Left ventricle myocardium inferior (tissue), 1 donor: Measurements from ENCODE around the gene MGAT4C. TPM values are rescaled to one million over a fixed set of nuclear protein-coding genes. Genes with fewer than 3 reads are reported as not detected.

Source experiments
- DNase-seq: peaks from one replicate; pipeline ENCODE4 v3.0.0-alpha.2; 2020
- H3K27ac ChIP-seq: fragments of 200-600 bp; replicated peaks from 2 replicates; pipeline ENCODE4 v1.8.0; 2021
- H3K27me3 ChIP-seq: fragments of 200-600 bp; 2 replicates; pipeline ENCODE4 v1.8.0; 2021; ENCODE audit warnings: low read depth
- H3K36me3 ChIP-seq: fragments of 200-600 bp; 2 replicates; pipeline ENCODE4 v1.8.0; 2021
- H3K4me1 ChIP-seq: fragments of 200-600 bp; 2 replicates; pipeline ENCODE4 v1.8.0; 2021
- H3K4me3 ChIP-seq: fragments of 200-600 bp; 2 replicates; pipeline ENCODE4 v1.8.0; 2021; ENCODE audit warnings: mild to moderate bottlenecking, moderate library complexity
- H3K9me3 ChIP-seq: fragments of 200-600 bp; replicated peaks from 2 replicates; pipeline ENCODE4 v1.8.0; 2021
- intact Hi-C: fragments of 100-400 bp; cut with micrococcal nuclease; formaldehyde crosslinking; loops from one replicate; pipeline ENCODE4 v1.11.0; 2022
- total RNA-seq: library from RNA; stranded (reverse); fragmentation: NEBNext Ultra II Directional; extraction: Animal tissue kit (Norgen Biotek cat#: 25700); gene quantifications from one replicate; pipeline ENCODE4 v1.2.1, GENCODE V29; 2021
- TF ChIP-seq, protein P1 (sequence below): fragments of 200-600 bp; IDR thresholded peaks from 2 replicates; pipeline ENCODE4 v1.8.0; 2021; ENCODE audit warnings: antibody characterized with exemption, mild to moderate bottlenecking, borderline replicate concordance
- donor health status: DM: no; HTN: yes; CAD: no; lungs with severe emphysema.

The MGAT4C gene
- total RNA-seq, 1 donor from 2014 or later = 5.4 TPM

GRCh38 chr12:86170051-86170450 is 86.1 kb downstream of the MGAT4C start:
- H3K27ac ChIP-seq = no peak overlapping the region
- no peak for DNase-seq
- intact Hi-C loops = no loop called here
- H3K9me3 ChIP-seq = no peaks in the 10 kb centered on the region
- no peak overlapping the region for H3K4me3 ChIP-seq
- no peaks in the 10 kb centered on the region for H3K27me3 ChIP-seq
- H3K4me1 ChIP-seq = no peaks in the 10 kb centered on the region
- TF ChIP-seq, protein P1, sequence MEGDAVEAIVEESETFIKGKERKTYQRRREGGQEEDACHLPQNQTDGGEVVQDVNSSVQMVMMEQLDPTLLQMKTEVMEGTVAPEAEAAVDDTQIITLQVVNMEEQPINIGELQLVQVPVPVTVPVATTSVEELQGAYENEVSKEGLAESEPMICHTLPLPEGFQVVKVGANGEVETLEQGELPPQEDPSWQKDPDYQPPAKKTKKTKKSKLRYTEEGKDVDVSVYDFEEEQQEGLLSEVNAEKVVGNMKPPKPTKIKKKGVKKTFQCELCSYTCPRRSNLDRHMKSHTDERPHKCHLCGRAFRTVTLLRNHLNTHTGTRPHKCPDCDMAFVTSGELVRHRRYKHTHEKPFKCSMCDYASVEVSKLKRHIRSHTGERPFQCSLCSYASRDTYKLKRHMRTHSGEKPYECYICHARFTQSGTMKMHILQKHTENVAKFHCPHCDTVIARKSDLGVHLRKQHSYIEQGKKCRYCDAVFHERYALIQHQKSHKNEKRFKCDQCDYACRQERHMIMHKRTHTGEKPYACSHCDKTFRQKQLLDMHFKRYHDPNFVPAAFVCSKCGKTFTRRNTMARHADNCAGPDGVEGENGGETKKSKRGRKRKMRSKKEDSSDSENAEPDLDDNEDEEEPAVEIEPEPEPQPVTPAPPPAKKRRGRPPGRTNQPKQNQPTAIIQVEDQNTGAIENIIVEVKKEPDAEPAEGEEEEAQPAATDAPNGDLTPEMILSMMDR = no peak
- no peaks in the 10 kb centered on the region for H3K36me3 ChIP-seq

GRCh38 chr12:86158956-86159355 is 97.2 kb downstream of the MGAT4C start:
- Histone ChIP-seq H3K27me3 (no peaks in the 10 kb centered on the region), H3K9me3 (no peaks in the 10 kb centered on the region), H3K36me3 (no peaks in the 10 kb centered on the region), H3K4me3 (no peak overlapping the region), H3K27ac (no peak overlapping the region), H3K4me1 (no peaks in the 10 kb centered on the region)
- intact Hi-C loops = no loop called here
- TF ChIP-seq, protein P1 = no peak
- DNase-seq = no peak

DNA sequence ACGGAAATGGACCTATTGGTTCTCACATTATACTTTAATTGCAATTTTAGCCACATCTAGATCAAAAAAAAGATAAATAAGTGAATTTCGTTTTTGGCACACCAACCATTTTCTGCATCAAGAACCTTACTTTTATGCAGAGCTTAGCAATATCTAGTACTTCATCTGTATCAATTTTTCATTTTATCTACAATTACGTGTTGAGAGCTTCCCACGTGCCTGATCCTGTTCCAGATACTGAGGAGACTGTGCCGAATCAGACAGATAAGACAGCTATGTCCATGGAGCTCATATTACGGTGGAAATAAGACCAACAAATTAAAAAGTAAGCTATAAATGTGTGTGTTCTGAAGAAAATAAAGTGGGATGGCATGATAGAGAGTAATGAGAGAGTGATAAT is 101.6 kb downstream of the MGAT4C start:
- no peak for DNase-seq
- TF ChIP-seq, protein P1 = no peak
- intact Hi-C loops = no loop called here
- H3K27ac ChIP-seq = no peak overlapping the region
- H3K9me3 ChIP-seq = peaks cover 3% of the 10 kb centered on the region
- H3K4me1 ChIP-seq = no peaks in the 10 kb centered on the region
- H3K4me3 ChIP-seq = no peak overlapping the region
- no peaks in the 10 kb centered on the region for H3K27me3 ChIP-seq
- H3K36me3 ChIP-seq = no peaks in the 10 kb centered on the region

GRCh38 chr12:86148612-86149011 is 107.6 kb downstream of the MGAT4C start:
- H3K36me3 ChIP-seq = no peaks in the 10 kb centered on the region
- no peak overlapping the region for H3K4me3 ChIP-seq
- peaks cover 4% of the 10 kb centered on the region for H3K4me1 ChIP-seq
- intact Hi-C loops = no loop called here
- H3K27ac ChIP-seq = no peak overlapping the region
- peaks cover 3% of the 10 kb centered on the region for H3K9me3 ChIP-seq
- no peaks in the 10 kb centered on the region for H3K27me3 ChIP-seq
- TF ChIP-seq, protein P1 = no peak
- no peak for DNase-seq

GRCh38 chr12:86148071-86148470 is 108.1 kb downstream of the MGAT4C start:
- TF ChIP-seq, protein P1 = no peak

DNA sequence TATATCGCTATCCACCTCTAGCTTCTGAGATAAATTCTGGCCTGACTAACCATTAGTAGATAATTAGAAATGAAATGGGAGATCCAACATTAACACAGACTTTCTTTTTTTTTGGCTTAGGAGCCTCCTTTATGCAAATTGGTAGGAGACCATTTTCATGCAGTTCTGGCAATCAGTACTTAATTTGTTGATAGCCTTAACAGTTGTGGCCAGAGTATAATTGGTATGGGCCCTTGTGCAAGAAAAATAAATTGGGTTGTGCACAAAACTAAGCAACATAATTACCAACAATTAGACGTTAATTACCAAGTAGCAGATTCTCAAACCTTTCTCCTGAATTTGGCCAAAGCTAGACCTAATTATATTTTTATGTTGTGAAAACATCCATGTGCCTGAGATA is 111.0 kb downstream of the MGAT4C start:
- no peak overlapping the region for H3K4me3 ChIP-seq
- peaks cover 4% of the 10 kb centered on the region for H3K4me1 ChIP-seq
- no peaks in the 10 kb centered on the region for H3K27me3 ChIP-seq
- H3K36me3 ChIP-seq = no peaks in the 10 kb centered on the region
- H3K27ac ChIP-seq = no peak overlapping the region
- intact Hi-C loops = no loop called here
- TF ChIP-seq, protein P1 = no peak
- H3K9me3 ChIP-seq = no peaks in the 10 kb centered on the region
- DNase-seq = no peak

More at GRCh38 chr12:86148071-86148470, 108.1 kb downstream of the MGAT4C start:
- no peak overlapping the region for H3K4me3 ChIP-seq
- peaks cover 3% of the 10 kb centered on the region for H3K9me3 ChIP-seq
- DNase-seq = no peak
- no peak overlapping the region for H3K27ac ChIP-seq
- no peaks in the 10 kb centered on the region for H3K36me3 ChIP-seq
- H3K4me1 ChIP-seq = peaks cover 4% of the 10 kb centered on the region
- H3K27me3 ChIP-seq = no peaks in the 10 kb centered on the region
- intact Hi-C loops = no loop called here
